ENCODE measurements around the gene CBX8. TPM values are rescaled to one million over a fixed set of nuclear protein-coding genes. Genes with fewer than 3 reads are reported as not detected.

CBX8 gene
- total and polyA plus RNA-seq, 12 donors: 2.2 to 9.3 (median 5.4) TPM

- H3K4me3 ChIP-seq: no peak overlapping the region
- ATAC-seq: no peak
- intact Hi-C loops (cut with DNase I): loop anchor here (5.0 kb wide), 4 partner anchors 38 to 193 kb away; partner anchors contain the start of gene CBX4 (in 3 of the 10)
- TF ChIP-seq CTCF (IDR thresholded peaks at IDR 0.05): no peak
- H3K27ac ChIP-seq: no peak overlapping the region
- WGBS, 2 donors: 3 to 4% methylated on average over 31 of the region's 31 CpGs
- peaks cover 0 to 15% (median 0%) of the 10 kb centered on the region in 9 donors for H3K36me3 ChIP-seq
- peaks cover 69 to 75% (median 71%) of the 10 kb centered on the region in 7 donors for H3K27me3 ChIP-seq
- H3K9me3 ChIP-seq: no peaks in the 10 kb centered on the region
- H3K4me1 ChIP-seq: peaks cover 28 to 79% (median 61%) of the 10 kb centered on the region in 9 donors
- DNase-seq: no peak
These were observed 2.9 kb upstream of the CBX8 start for GRCh38 chr17:79799538-79800324.

GRCh38 chr17:79799174-79799537, 2.3 kb upstream of the CBX8 start:
- Histone ChIP-seq H3K36me3 (peaks cover 0 to 17% (median 0%) of the 10 kb centered on the region in 9 donors), H3K27me3 (peaks cover 64 to 73% (median 65%) of the 10 kb centered on the region in 7 donors), H3K4me3 (peak overlapping the region in 1 of 10 donors; percentile 77), H3K4me1 (peaks cover 28 to 75% (median 61%) of the 10 kb centered on the region in 9 donors), H3K9me3 (no peaks in the 10 kb centered on the region), H3K27ac (no peak overlapping the region)
- 3% methylated on average over 23 of the region's 23 CpGs for WGBS, 2 donors
- TF ChIP-seq CTCF (IDR thresholded peaks at IDR 0.05): no peak
- intact Hi-C loops (cut with DNase I): loop anchor here in 5 of 10 donors (5.0 kb wide), 4 partner anchors 38 to 193 kb away; partner anchors contain the start of gene CBX4 (in 1 of the 5)
- DNase-seq (no peak), ATAC-seq (no peak)

GRCh38 chr17:79798299-79799173, 1.7 kb upstream of the CBX8 start:
- Histone ChIP-seq H3K27me3 (peaks cover 58 to 73% (median 65%) of the 10 kb centered on the region in 7 donors), H3K27ac (peak overlapping the region in 1 of 10 donors; percentile 44), H3K9me3 (no peaks in the 10 kb centered on the region), H3K4me3 (peak overlapping the region; percentile 51 to 81 (median 76)), H3K36me3 (peaks cover 0 to 11% (median 0%) of the 10 kb centered on the region in 9 donors), H3K4me1 (peaks cover 28 to 72% (median 57%) of the 10 kb centered on the region in 9 donors)
- ATAC-seq: no peak
- intact Hi-C loops (cut with DNase I): loop anchor here in 5 of 10 donors (5.0 kb wide), 4 partner anchors 39 to 194 kb away; partner anchors contain the start of gene CBX4 (in 1 of the 5)
- 2% methylated on average over 70 of the region's 70 CpGs for WGBS, 2 donors
- DNase-seq: no peak
- no peak for TF ChIP-seq CTCF (IDR thresholded peaks at IDR 0.05)
